GM18505 (cell line): Measurements from ENCODE around the gene AKT2.

Source experiments
- ATAC-seq: cut with Tn5 transposase; IDR thresholded peaks from one replicate; pipeline ENCODE4 v1.9.1; 2021; ENCODE audit not compliant: unreplicated experiment
- POLR2A ChIP-seq: IDR thresholded peaks from 4 replicates; pipeline ENCODE4 v1.6.1; 2011; ENCODE audit warnings: borderline replicate concordance; ENCODE audit not compliant: insufficient read depth, insufficient read length; ENCODE audit errors: extremely low read depth

The AKT2 gene

GRCh38 chr19:40272261-40272660, 12.9 kb downstream of the AKT2 start:
- no peak for TF ChIP-seq POLR2A

GRCh38 chr19:40271706-40272105, 13.4 kb downstream of the AKT2 start:
- ATAC-seq, result no peak
- no peak for TF ChIP-seq POLR2A

More at GRCh38 chr19:40272261-40272660, 12.9 kb downstream of the AKT2 start:
- ATAC-seq, result no peak

- no peak for ATAC-seq
- no peak for TF ChIP-seq POLR2A
Measured at GRCh38 chr19:40270362-40271089, 14.6 kb downstream of the AKT2 start.

DNA sequence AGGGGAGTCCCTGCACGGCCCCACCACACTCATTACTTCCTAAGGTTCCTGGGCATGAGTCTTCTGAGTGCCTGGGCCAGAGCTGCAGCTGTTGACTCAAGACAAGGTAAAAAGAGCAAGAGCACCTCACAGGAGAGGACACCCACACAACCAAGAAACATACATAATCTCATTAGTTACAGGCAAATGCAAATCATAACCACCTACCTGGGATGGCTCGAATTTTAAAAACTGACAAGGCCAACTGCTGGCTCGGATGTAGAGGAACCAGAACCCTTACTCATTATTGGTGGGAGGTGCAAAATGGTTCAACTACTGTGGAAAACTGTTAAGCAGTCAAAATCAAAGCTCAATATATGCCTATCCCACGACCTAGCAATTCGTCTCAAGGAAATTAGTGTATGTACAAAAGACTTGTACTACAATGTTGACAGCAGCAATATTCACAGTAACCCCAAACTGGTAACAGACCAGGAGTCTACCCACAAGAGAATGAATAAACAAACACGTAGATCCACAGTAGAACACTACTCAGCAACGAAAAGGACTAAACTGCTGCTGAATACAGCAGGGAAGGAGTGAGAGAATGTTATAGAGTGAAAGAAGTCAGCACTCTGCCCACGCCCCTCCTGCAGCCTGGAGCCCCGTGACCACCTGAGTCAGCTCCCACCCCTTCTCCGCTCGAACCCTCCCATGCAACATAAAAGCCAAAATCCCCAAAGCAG, 15.8 kb downstream of the AKT2 start:
- TF ChIP-seq POLR2A, result no peak
- no peak for ATAC-seq

GRCh38 chr19:40267601-40267997, 17.5 kb downstream of the AKT2 start:
- TF ChIP-seq POLR2A, result no peak
- ATAC-seq, result no peak

DNA sequence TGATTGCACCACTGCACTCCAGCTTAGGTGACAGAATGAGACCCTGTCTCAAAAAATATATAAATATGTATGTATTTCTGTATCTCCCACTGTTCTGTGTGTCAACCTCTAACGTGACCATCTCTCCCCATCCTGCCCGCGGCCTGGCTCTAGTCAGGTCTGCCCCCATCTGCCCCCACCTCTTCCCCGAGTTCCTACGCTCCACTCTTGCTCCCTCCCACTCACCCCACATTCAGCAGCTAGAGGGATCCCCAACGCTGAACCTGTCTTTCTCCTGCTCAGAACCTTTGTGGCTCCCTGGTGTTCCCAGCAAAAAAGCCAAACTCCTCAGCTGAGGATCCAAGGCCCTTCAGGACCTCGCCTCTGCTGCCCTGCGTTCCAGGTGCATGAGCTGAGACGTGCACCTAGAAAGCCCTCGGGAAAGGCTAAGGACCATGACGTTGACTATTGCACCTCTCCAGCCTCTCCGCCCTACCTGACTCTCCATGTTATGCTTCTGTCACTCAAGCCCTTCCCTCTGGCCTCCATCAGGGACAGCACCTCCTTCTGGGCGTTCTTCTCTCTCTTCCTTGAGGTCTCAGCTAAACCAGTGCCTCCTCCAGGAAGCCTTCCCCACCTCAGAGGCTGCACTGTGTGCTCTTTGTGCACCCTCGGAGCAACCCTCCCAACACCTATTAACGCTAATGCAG, 18.1 kb downstream of the AKT2 start:
- ATAC-seq, result no peak
- no peak for TF ChIP-seq POLR2A

- ATAC-seq, result no peak
- no peak for TF ChIP-seq POLR2A
Measured at GRCh38 chr19:40266119-40266518, 19.0 kb downstream of the AKT2 start.

GRCh38 chr19:40265763-40266099, 19.4 kb downstream of the AKT2 start:
- TF ChIP-seq POLR2A, result no peak

DNA sequence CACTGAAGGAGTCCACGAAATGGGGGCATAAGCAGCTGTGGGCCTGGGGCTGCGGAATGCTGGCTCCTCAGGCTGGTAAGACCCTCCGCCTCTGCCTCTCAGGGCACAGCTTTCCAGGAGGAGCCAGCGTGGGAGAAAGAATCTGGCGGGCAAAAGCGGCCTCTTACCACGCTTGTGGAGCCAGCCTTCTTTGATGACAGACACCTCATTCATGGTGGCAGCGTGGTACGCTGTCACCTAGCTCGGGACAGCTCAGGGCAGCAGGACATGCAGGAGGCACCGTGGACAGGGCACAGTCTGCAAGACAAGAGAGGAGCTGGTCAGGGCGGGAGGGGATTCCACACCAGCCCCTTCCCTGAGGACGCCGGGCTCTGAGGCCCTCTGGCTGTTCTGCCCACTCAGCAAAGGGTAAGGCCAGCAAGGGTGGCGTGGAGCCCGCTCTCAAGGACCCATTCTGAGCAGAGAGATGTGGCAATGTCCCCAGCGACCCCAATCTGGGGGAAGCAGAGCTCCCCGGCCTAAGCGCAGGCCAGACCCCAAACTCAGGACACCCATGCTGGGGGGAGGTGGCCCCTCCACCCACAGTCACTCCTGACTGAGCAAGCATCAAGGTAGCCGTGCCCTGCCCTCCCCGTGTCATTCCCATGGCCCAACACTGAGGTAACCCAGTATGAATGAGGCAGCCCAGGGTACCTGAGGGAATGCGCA, 19.9 kb downstream of the AKT2 start:
- TF ChIP-seq POLR2A, result no peak
- no peak for ATAC-seq

More at GRCh38 chr19:40265763-40266099, 19.4 kb downstream of the AKT2 start:
- no peak for ATAC-seq

DNA sequence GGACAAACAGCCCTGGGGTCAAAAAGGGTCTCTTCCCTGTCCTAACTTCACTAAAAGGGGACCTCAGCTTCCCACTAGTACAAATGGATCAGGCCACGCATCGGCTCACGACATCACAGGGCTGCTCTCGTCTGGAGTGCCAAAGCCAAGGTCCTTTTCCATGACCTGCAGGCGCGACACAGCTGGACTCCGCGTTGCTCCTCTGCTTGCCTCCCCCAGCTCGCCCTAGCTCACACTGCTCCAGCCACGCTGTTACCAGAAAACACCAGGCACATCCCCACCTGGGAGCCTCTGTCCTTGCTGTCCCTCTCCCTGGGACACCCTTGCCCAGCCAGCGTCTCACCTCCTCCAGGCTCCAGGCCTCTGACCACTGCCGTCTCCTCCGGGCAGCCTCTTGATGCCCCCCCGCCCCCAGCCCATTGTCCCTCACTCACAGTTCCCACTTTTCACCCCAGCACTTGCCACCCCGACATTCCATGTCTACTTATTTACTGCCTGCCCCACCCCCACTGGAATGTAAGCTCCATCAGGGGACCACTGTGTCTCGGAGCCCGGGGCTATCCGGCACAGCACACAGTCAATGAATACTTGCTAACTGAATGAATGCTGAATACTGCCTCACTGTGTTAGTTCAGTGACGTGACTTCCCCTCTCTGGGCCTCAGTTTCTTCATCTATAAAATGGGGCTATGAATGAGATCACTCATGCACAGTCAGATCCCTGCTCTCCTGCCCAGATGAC, 20.7 kb downstream of the AKT2 start:
- ATAC-seq, result no peak
- no peak for TF ChIP-seq POLR2A

DNA sequence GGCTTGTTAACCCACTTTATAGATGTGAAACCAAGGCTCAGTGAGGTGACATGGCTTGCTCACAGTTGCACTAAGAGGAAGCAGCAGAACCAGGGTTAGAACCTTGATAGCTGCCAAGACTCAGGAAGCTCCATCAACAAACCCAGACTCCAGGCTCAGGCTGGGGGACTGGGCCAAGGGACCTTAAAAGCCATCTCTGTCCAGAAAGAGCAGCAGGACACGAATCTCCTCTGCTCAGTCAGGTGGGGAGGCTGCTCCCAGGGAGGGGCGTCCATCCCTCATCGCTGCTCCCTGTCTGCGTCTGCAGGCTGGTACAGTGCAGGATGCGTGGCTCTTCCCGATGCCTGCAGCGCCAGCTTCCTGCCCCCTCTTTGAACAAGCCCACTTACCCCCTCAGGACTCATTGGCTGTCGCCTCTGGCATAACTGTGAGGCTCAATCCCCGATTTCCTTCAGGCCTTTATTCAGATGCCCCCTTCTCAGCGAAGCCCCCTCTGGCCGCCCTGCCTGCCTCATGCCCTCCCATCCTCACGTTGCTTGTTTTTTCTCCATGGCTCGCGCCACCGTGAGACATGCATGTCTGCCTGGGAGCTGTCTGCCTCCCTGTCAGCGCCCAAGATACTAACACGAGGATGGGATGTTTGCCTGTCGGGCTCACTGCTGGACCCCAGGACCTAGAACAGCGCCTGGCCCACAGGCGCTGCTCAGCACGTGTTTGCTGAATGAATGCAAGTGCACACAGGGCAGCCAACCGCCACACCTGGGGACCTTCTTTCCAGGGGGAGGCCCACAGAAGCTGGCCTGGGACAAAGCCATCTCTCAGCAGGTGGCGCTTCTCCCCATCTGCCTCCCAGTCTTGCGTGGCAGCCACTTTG, 21.5 kb downstream of the AKT2 start:
- ATAC-seq, result no peak
- peak; percentile 15 for TF ChIP-seq POLR2A

DNA sequence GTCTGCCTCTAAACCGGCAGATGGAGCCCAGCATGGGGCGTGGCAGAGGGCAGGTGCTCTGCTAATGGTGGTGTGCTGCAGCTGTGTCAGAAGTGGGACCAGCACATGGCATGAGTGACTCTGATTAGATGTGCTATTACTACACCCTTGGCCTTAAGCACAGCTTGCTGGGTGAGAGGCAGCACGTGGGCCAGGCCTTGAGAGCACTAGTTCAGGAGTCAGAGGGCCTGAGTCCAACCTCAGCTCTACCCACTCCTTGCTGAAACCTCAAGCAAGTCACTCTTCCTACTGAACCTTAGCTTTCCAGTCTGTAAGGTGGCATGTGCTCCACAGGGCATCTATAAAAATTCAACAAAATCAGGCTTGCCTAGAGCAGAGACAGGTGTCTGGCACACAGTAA, 22.7 kb downstream of the AKT2 start:
- ATAC-seq, result no peak
- TF ChIP-seq POLR2A, result no peak
